HepG2 (cell line): ENCODE measurements around the gene MISFA. TPM values are rescaled to one million over a fixed set of nuclear protein-coding genes. Genes with fewer than 3 reads are reported as not detected.

ENCODE experiments used
- BCL3 ChIP-seq: sonication (generic); formaldehyde crosslinking; IDR thresholded peaks from 2 replicates; pipeline ENCODE4 v1.5.1; 2020; ENCODE audit warnings: mild to moderate bottlenecking, missing genetic modification reagents, moderate library complexity
- CENPBD1 ChIP-seq: sonication (generic); formaldehyde crosslinking; IDR thresholded peaks from 2 replicates; pipeline ENCODE4 v1.8.0; 2022; ENCODE audit warnings: missing genetic modification reagents, low read depth, mild to moderate bottlenecking, borderline replicate concordance
- ERF ChIP-seq: IDR thresholded peaks from 2 replicates; pipeline ENCODE4 v1.6.1; 2018; ENCODE audit warnings: missing biosample characterization, missing genetic modification reagents
- HOXA3 ChIP-seq: sonication (generic); formaldehyde crosslinking; IDR thresholded peaks from 2 replicates; pipeline ENCODE4 v1.5.0; 2020; ENCODE audit warnings: missing genetic modification reagents
- LCORL ChIP-seq, 2 experiments: fragments of 450-650 bp in 1 of 2; sonication (generic) in 1 of 2; formaldehyde crosslinking in 1 of 2; IDR thresholded peaks; 2 replicates each; pipeline versions ENCODE4 v1.5.0 to v1.6.1; 2017 to 2020; ENCODE audit warnings: antibody characterized with exemption in 1 of 2, missing genetic modification reagents in 1 of 2
- MAZ ChIP-seq, 2 experiments: sonication (generic) in 1 of 2; formaldehyde crosslinking in 1 of 2; IDR thresholded peaks; 2 replicates each; pipeline versions ENCODE4 v1.5.0 to v1.6.1; 2012 to 2020; ENCODE audit warnings: low read depth in 2 of 2, mild to moderate bottlenecking in 2 of 2, borderline replicate concordance in 1 of 2, improper control_type of control experiment in 1 of 2, low read length in 1 of 2, missing genetic modification reagents in 1 of 2, moderate library complexity in 1 of 2
- NBN ChIP-seq: fragments of 450-650 bp; conservative IDR thresholded peaks from 2 replicates; pipeline ENCODE4 v1.6.1; 2017
- NFIC ChIP-seq: IDR thresholded peaks from 2 replicates; pipeline ENCODE4 v1.6.1; 2012; ENCODE audit warnings: mild to moderate bottlenecking, low read length, inconsistent platforms
- NFRKB ChIP-seq: fragments of 450-650 bp; IDR thresholded peaks from 2 replicates; pipeline ENCODE4 v1.6.1; 2017
- PHF8 ChIP-seq: sonication (generic); formaldehyde crosslinking; IDR thresholded peaks from 2 replicates; pipeline ENCODE4 v1.5.0; 2020; ENCODE audit warnings: missing genetic modification reagents
- PTBP1 ChIP-seq: fragments of 200-400 bp; formaldehyde crosslinking; IDR thresholded peaks from 2 replicates; pipeline ENCODE4 v1.6.1; 2018; ENCODE audit warnings: low read length, low read depth; ENCODE audit not compliant: poor library complexity, severe bottlenecking
- SMAD9 ChIP-seq: sonication (generic); formaldehyde crosslinking; IDR thresholded peaks from 2 replicates; pipeline ENCODE4 v1.5.1; 2020; ENCODE audit warnings: mild to moderate bottlenecking, missing genetic modification reagents
- SMARCC2 ChIP-seq: fragments of 450-650 bp; IDR thresholded peaks from 2 replicates; pipeline ENCODE4 v1.6.1; 2017; ENCODE audit warnings: antibody characterized with exemption, mild to moderate bottlenecking
- SNRNP70 ChIP-seq: fragments of 200-400 bp; formaldehyde crosslinking; IDR thresholded peaks from 2 replicates; pipeline ENCODE4 v1.6.1; 2017; ENCODE audit warnings: mild to moderate bottlenecking, low read depth, low read length, moderate library complexity
- SP5 ChIP-seq: IDR thresholded peaks from 2 replicates; pipeline ENCODE4 v1.6.1; 2016; ENCODE audit warnings: low read depth, borderline replicate concordance
- SRSF4 ChIP-seq: fragments of 200-400 bp; formaldehyde crosslinking; IDR thresholded peaks from one replicate; pipeline ENCODE4 v1.6.1; 2018; ENCODE audit warnings: mild to moderate bottlenecking, low read depth, low read length, moderate library complexity; ENCODE audit not compliant: poor library complexity, severe bottlenecking
- STAG1 ChIP-seq: sonication (generic); formaldehyde crosslinking; IDR thresholded peaks from 2 replicates; pipeline ENCODE4 v1.4.0; 2020; ENCODE audit warnings: missing genetic modification reagents
- TGIF2 ChIP-seq: IDR thresholded peaks from 2 replicates; pipeline ENCODE4 v1.6.1; 2016; ENCODE audit warnings: control low read depth, missing compliant biosample characterization
- TRAFD1 ChIP-seq: sonication (generic); formaldehyde crosslinking; IDR thresholded peaks from 2 replicates; pipeline ENCODE4 v1.5.1; 2020; ENCODE audit warnings: missing genetic modification reagents, mild to moderate bottlenecking, borderline replicate concordance
- ZBTB7B ChIP-seq: sonication (generic); formaldehyde crosslinking; IDR thresholded peaks from 2 replicates; pipeline ENCODE4 v1.4.0; 2020; ENCODE audit warnings: missing genetic modification reagents
- ZFP1 ChIP-seq: IDR thresholded peaks from 2 replicates; pipeline ENCODE4 v1.6.1; 2016
- ZNF138 ChIP-seq: sonication (generic); formaldehyde crosslinking; IDR thresholded peaks from 2 replicates; pipeline ENCODE4 v1.5.0; 2020; ENCODE audit warnings: mild to moderate bottlenecking, low read depth, missing genetic modification reagents
- ZNF253 ChIP-seq: sonication (generic); formaldehyde crosslinking; IDR thresholded peaks from 2 replicates; pipeline ENCODE4 v1.8.0; 2022; ENCODE audit warnings: mild to moderate bottlenecking, missing genetic modification reagents, borderline replicate concordance
- ZNF446 ChIP-seq: sonication (generic); formaldehyde crosslinking; IDR thresholded peaks from 2 replicates; pipeline ENCODE4 v1.5.0; 2020; ENCODE audit warnings: mild to moderate bottlenecking, missing genetic modification reagents
- ZNF672 ChIP-seq: sonication (generic); formaldehyde crosslinking; IDR thresholded peaks from 2 replicates; pipeline ENCODE4 v1.8.1; 2022; ENCODE audit warnings: missing genetic modification reagents
- ZNF678 ChIP-seq: sonication (generic); formaldehyde crosslinking; IDR thresholded peaks from 2 replicates; pipeline ENCODE4 v1.4.0; 2020; ENCODE audit warnings: mild to moderate bottlenecking, missing genetic modification reagents
- ZNF775 ChIP-seq: sonication (generic); formaldehyde crosslinking; IDR thresholded peaks from 2 replicates; pipeline ENCODE4 v1.4.0; 2020; ENCODE audit warnings: missing genetic modification reagents, mild to moderate bottlenecking, moderate library complexity, borderline replicate concordance
- ZNF83 ChIP-seq: sonication (generic); formaldehyde crosslinking; IDR thresholded peaks from 2 replicates; pipeline ENCODE4 v1.4.0; 2020; ENCODE audit warnings: missing genetic modification reagents, mild to moderate bottlenecking, borderline replicate concordance
- polyA plus RNA-seq, 8 experiments: library from polyadenylated mRNA; depleted of rRNA in 3 of 8; stranded (reverse) in 7 of 8; unstranded in 1 of 8; fragments of >200 nt; fragmentation: Illumina TruSeq in 4 of 8; extraction: Trizol in 4 of 8; gene quantifications; 2 replicates each; pipeline versions ENCODE4 v1.2.1 to v1.2.3, GENCODE V29; 2011 to 2016; ENCODE audit warnings: low read depth in 4 of 8, missing spikeins in 1 of 8, mixed read lengths in 1 of 8; ENCODE audit not compliant: insufficient read depth in 1 of 8
- total RNA-seq, 5 experiments: library from RNA; depleted of rRNA; stranded (reverse); fragments of >200 nt; fragmentation: Illumina TruSeq; extraction: Trizol; gene quantifications; 2 replicates each; pipeline ENCODE4 v1.2.3, GENCODE V29; 2016; ENCODE audit warnings: low read depth in 1 of 5

The MISFA gene
- total and polyA plus RNA-seq, 2 of the 13 experiments (the other 11 are each of a cell fraction or from before 2014, with no cell fraction given), result 1.4 to 5.4 TPM

- no peak for TF ChIP-seq SRSF4
- TF ChIP-seq ZNF138, result no peak
- TF ChIP-seq ZNF253 (CRISPR knock-in tag), result 0 out of 2 replicates have a peak, but pooled peaks have one; percentile 43
- no peak for TF ChIP-seq NBN
- no peak for TF ChIP-seq ZNF446 (CRISPR knock-in tag)
- TF ChIP-seq SNRNP70, result no peak
- TF ChIP-seq PHF8 (CRISPR knock-in tag), result peak; percentile 90
- TF ChIP-seq ZNF672, result no peak
- TF ChIP-seq TGIF2 (CRISPR knock-in tag), result peak; percentile 9; the same call in 1 of the 2 replicates
- peak; percentile 40; the same call in 1 of the 2 replicates for TF ChIP-seq ERF (CRISPR knock-in tag)
- TF ChIP-seq ZNF678 (CRISPR knock-in tag), result peak; percentile 87; the same call in 1 of the 2 replicates
- TF ChIP-seq ZFP1, result 0 out of 2 replicates have a peak, but pooled peaks have one; percentile 28
- no peak; the same call in 1 of the 2 replicates for TF ChIP-seq BCL3 (CRISPR knock-in tag)
- TF ChIP-seq PTBP1, result peak; percentile 30
- TF ChIP-seq CENPBD1 (CRISPR knock-in tag), result no peak; the same call in 1 of the 2 replicates
- TF ChIP-seq STAG1 (CRISPR knock-in tag), result no peak
- TF ChIP-seq ZNF83, result no peak
- TF ChIP-seq SMAD9 (CRISPR knock-in tag), result peak; percentile 97
- no peak for TF ChIP-seq SMARCC2
- no peak for TF ChIP-seq LCORL (IDR thresholded peaks at IDR 0.05)
- peak; percentile 89 for TF ChIP-seq LCORL (CRISPR knock-in tag; IDR thresholded peaks at IDR 0.05)
- TF ChIP-seq NFIC, result no peak
- TF ChIP-seq NFRKB, result no peak
- TF ChIP-seq ZBTB7B (CRISPR knock-in tag), result 0 out of 2 replicates have a peak, but pooled peaks have one; percentile 73
- TF ChIP-seq SP5 (CRISPR knock-in tag), result peak; percentile 86
- TF ChIP-seq HOXA3 (CRISPR knock-in tag), result peak; percentile 68
- TF ChIP-seq TRAFD1, result no peak
- TF ChIP-seq ZNF775 (CRISPR knock-in tag), result no peak
- TF ChIP-seq MAZ (IDR thresholded peaks at IDR 0.05; ENCODE audit: borderline replicate concordance, low read depth, low read length), result peak; percentile 88; the same call in 1 of the 2 replicates
- TF ChIP-seq MAZ (CRISPR knock-in tag; IDR thresholded peaks at IDR 0.05; ENCODE audit: low read depth), result peak; percentile 81
Measured at GRCh38 chr11:18588297-18589252, 11.0 kb upstream of the MISFA start, which contains the start of gene UEVLD (continued).
